ENCODE results near the gene SCGB1A1. TPM values are rescaled to one million over a fixed set of nuclear protein-coding genes. Genes with fewer than 3 reads are reported as not detected.

Gene SCGB1A1
- total and polyA plus RNA-seq, 9 donors: 1.8 to 11.6 TPM; not detected in 7

DNA sequence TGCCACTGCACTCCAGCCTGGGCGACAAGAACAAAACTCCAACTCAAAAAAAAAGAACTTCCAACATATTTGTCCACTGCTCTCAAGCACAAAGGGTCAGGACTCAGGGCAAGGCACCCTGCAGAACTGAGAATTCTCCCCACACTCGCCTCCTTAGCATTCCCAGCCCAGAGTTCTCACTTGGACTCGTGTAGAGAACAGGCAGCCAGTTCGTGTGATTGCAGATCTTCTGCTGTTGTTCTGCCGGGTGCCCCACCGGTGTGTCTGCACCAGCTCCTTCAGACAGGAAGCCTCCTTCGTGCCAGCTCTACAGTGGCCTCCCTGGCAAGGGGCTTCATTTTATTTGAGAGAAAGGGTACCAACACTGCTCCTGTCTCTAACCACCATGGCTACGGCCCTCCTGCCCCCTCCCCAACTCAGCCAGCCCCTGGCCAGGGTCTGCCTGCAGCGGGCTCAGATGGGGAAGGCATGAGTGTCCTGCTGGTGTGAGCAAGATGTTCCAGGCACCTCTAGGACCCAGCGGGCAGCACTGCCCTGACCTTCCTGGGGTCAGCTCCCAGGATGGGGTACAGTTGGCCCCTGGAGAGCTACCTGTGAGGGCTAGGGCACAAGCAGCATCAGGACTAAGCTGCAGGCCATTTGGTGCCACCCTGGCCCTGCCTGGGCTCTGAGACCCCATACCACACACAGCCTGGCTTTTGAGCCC, 19.5 kb upstream of the SCGB1A1 start:
- Histone ChIP-seq H3K27me3 (no peaks in the 10 kb centered on the region), H3K4me1 (ENCODE audit: insufficient read depth) (peaks cover 49% of the 10 kb centered on the region), H3K4me3 (no peak overlapping the region), H3K9me3 (no peaks in the 10 kb centered on the region), H3K36me3 (no peaks in the 10 kb centered on the region), H3K27ac (peak overlapping the region; percentile 49 to 79)
- no peak for TF ChIP-seq EP300 (IDR thresholded peaks at IDR 0.05)
- no peak for TF ChIP-seq POLR2A (IDR thresholded peaks at IDR 0.05)
- TF ChIP-seq, protein P1, sequence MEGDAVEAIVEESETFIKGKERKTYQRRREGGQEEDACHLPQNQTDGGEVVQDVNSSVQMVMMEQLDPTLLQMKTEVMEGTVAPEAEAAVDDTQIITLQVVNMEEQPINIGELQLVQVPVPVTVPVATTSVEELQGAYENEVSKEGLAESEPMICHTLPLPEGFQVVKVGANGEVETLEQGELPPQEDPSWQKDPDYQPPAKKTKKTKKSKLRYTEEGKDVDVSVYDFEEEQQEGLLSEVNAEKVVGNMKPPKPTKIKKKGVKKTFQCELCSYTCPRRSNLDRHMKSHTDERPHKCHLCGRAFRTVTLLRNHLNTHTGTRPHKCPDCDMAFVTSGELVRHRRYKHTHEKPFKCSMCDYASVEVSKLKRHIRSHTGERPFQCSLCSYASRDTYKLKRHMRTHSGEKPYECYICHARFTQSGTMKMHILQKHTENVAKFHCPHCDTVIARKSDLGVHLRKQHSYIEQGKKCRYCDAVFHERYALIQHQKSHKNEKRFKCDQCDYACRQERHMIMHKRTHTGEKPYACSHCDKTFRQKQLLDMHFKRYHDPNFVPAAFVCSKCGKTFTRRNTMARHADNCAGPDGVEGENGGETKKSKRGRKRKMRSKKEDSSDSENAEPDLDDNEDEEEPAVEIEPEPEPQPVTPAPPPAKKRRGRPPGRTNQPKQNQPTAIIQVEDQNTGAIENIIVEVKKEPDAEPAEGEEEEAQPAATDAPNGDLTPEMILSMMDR (IDR thresholded peaks at IDR 0.05): no peak
- peak in 3 of 5 donors; percentile 52 to 57 (median 52) for DNase-seq
- intact Hi-C loops (cut with DNase I): loop anchor here in 2 of 4 donors (5.0 to 10.0 kb wide), 5 partner anchors 143 to 455 kb away; partner anchors contain the start of genes LBHD1 (in 1 of the 2), LRRN4CL (in 1 of the 2), UBXN1 (in 1 of the 2) and UQCC3 (in 1 of the 2)
- 4 to 32% (median 28%) methylated on average over 6 to 10 of the region's 10 CpGs for WGBS, 3 donors

GRCh38 chr11:62399878-62400266, 19.0 kb upstream of the SCGB1A1 start:
- intact Hi-C loops (cut with DNase I): loop anchor here in 3 of 4 donors (2.0 to 10.0 kb wide), 6 partner anchors 142 to 455 kb away; partner anchors contain the start of genes LBHD1 (in 1 of the 3), LRRN4CL (in 1 of the 3), UBXN1 (in 1 of the 3) and UQCC3 (in 1 of the 3)
- no peak for TF ChIP-seq POLR2A (IDR thresholded peaks at IDR 0.05)
- Histone ChIP-seq H3K27ac (peak overlapping the region; percentile 49 to 79), H3K4me3 (no peak overlapping the region), H3K36me3 (no peaks in the 10 kb centered on the region), H3K27me3 (no peaks in the 10 kb centered on the region), H3K9me3 (no peaks in the 10 kb centered on the region), H3K4me1 (ENCODE audit: insufficient read depth) (peaks cover 49% of the 10 kb centered on the region)
- WGBS, 3 donors: 9 to 16% (median 10%) methylated on average over 7 of the region's 7 CpGs
- DNase-seq: peak in 4 of 5 donors; percentile 48 to 75 (median 63)

DNA sequence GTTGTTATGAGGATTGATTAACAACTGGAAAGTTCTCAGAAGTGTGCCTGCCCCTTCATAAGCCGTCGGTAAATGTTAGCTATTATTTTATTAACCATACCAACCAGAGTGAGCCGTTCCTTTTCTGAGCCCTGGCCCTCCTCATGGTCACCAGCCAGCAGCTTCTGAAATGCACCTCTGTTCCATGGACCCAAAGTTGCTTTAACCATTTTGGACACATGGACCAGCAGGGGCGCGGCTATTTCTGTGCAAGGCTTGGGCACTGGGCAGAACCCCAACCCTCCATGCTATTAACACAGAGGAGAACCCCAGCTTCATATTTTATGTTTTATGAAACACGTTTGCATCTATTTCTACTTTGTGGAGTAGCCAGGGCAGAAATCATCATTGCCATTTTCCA, 18.6 kb upstream of the SCGB1A1 start:
- no peak for TF ChIP-seq EP300 (IDR thresholded peaks at IDR 0.05)
- TF ChIP-seq, protein P1 (IDR thresholded peaks at IDR 0.05): no peak
- no peak for TF ChIP-seq POLR2A (IDR thresholded peaks at IDR 0.05)
- Histone ChIP-seq H3K36me3 (no peaks in the 10 kb centered on the region), H3K27ac (peak overlapping the region; percentile 49 to 79), H3K9me3 (no peaks in the 10 kb centered on the region), H3K27me3 (no peaks in the 10 kb centered on the region), H3K4me1 (ENCODE audit: insufficient read depth) (peaks cover 49% of the 10 kb centered on the region), H3K4me3 (no peak overlapping the region)
- DNase-seq: peak in 2 of 5 donors; percentile 31 to 46
- intact Hi-C loops (cut with DNase I): loop anchor here in 1 of 4 donors (2.0 kb wide), 1 partner anchor 145 kb away; no protein-coding TSS in a partner anchor
- 18 to 31% (median 27%) methylated on average over 6 of the region's 6 CpGs for WGBS, 3 donors

- no peak for TF ChIP-seq EP300 (IDR thresholded peaks at IDR 0.05)
- no peak for TF ChIP-seq POLR2A (IDR thresholded peaks at IDR 0.05)
- TF ChIP-seq, protein P1 (IDR thresholded peaks at IDR 0.05): no peak
- 3 to 26% (median 8%) methylated on average over 8 to 9 of the region's 9 CpGs for WGBS, 3 donors
Measured at GRCh38 chr11:62400760-62401159, 18.1 kb upstream of the SCGB1A1 start.

More at GRCh38 chr11:62400760-62401159, 18.1 kb upstream of the SCGB1A1 start:
- intact Hi-C loops (cut with DNase I): loop anchor here in 1 of 4 donors (2.0 kb wide), 1 partner anchor 144 kb away; no protein-coding TSS in a partner anchor
- peak overlapping the region in 1 of 2 donors; percentile 79 for H3K27ac ChIP-seq
- H3K9me3 ChIP-seq: no peaks in the 10 kb centered on the region
- H3K27me3 ChIP-seq: no peaks in the 10 kb centered on the region
- H3K4me3 ChIP-seq: no peak overlapping the region
- H3K4me1 ChIP-seq (ENCODE audit: insufficient read depth): peaks cover 47% of the 10 kb centered on the region
- no peaks in the 10 kb centered on the region for H3K36me3 ChIP-seq
- DNase-seq: peak; percentile 84 to 94 (median 87)

Measured in ovary (tissue), 9 donors.